GM23248 (cell line): ENCODE measurements around the gene JARID2. TPM values are rescaled to one million over a fixed set of nuclear protein-coding genes. Genes with fewer than 3 reads are reported as not detected.
A peak's percentile ranks its signal among the peaks of the same experiment; 100 is the strongest.

Experiments used
- DNase-seq: peaks from one replicate; pipeline ENCODE4 v3.0.0-alpha.2; 2015
- H2AFZ ChIP-seq: fragments of 200-600 bp; sonication (generic); 2 replicates; pipeline ENCODE4 v1.6.1; 2016; ENCODE audit warnings: antibody characterized with exemption
- H3F3A ChIP-seq: fragments of 200-600 bp; sonication (generic); 2 replicates; pipeline ENCODE4 v1.6.1; 2016; ENCODE audit warnings: mild to moderate bottlenecking, antibody characterized with exemption, mixed run types; ENCODE audit not compliant: insufficient read depth
- H3K27ac ChIP-seq: fragments of 200-600 bp; sonication (generic); 2 replicates; pipeline ENCODE4 v1.5.1; 2016; ENCODE audit warnings: mild to moderate bottlenecking
- H3K27me3 ChIP-seq: fragments of 200-600 bp; sonication (generic); replicated peaks from 2 replicates; pipeline ENCODE4 v1.6.1; 2016; ENCODE audit warnings: mild to moderate bottlenecking; ENCODE audit not compliant: insufficient read depth
- H3K36me3 ChIP-seq: fragments of 200-600 bp; sonication (generic); 2 replicates; pipeline ENCODE4 v1.6.1; 2016; ENCODE audit warnings: low read depth, mild to moderate bottlenecking
- H3K4me1 ChIP-seq: fragments of 200-600 bp; sonication (generic); 2 replicates; pipeline ENCODE4 v1.6.1; 2016; ENCODE audit warnings: mild to moderate bottlenecking; ENCODE audit not compliant: insufficient read depth
- H3K4me2 ChIP-seq: fragments of 200-600 bp; sonication (generic); one replicate; pipeline ENCODE4 v1.6.1; 2016; ENCODE audit warnings: mild to moderate bottlenecking; ENCODE audit not compliant: unreplicated experiment
- H3K4me3 ChIP-seq: fragments of 200-600 bp; sonication (generic); 2 replicates; pipeline ENCODE4 v1.5.1; 2016; ENCODE audit warnings: mild to moderate bottlenecking
- H3K79me2 ChIP-seq: fragments of 200-600 bp; sonication (generic); 2 replicates; pipeline ENCODE4 v1.6.1; 2016; ENCODE audit warnings: mild to moderate bottlenecking; ENCODE audit not compliant: insufficient read depth
- H3K9ac ChIP-seq: fragments of 200-600 bp; sonication (generic); 2 replicates; pipeline ENCODE4 v1.6.1; 2016; ENCODE audit warnings: mild to moderate bottlenecking
- H3K9me2 ChIP-seq: fragments of 200-600 bp; sonication (generic); 2 replicates; pipeline ENCODE4 v1.6.1; 2016; ENCODE audit warnings: mixed run types, mild to moderate bottlenecking, moderate library complexity; ENCODE audit not compliant: insufficient read depth
- H3K9me3 ChIP-seq: fragments of 200-600 bp; sonication (generic); one replicate; pipeline ENCODE4 v1.6.1; 2017; ENCODE audit warnings: low read depth
- H4K20me1 ChIP-seq: fragments of 200-600 bp; sonication (generic); 2 replicates; pipeline ENCODE4 v1.6.0; 2016; ENCODE audit not compliant: insufficient read depth
- EZH2 ChIP-seq: fragments of 200-600 bp; sonication (generic); IDR thresholded peaks from 2 replicates; pipeline ENCODE4 v1.6.1; 2018; ENCODE audit warnings: antibody characterized with exemption, mild to moderate bottlenecking; ENCODE audit not compliant: insufficient read depth, poor library complexity, severe bottlenecking
- EZH2phosphoT487 ChIP-seq: fragments of 200-600 bp; sonication (generic); IDR thresholded peaks from 2 replicates; pipeline ENCODE4 v1.6.1; 2018; ENCODE audit warnings: antibody characterized with exemption, moderate library complexity, mild to moderate bottlenecking, low read depth; ENCODE audit not compliant: insufficient read depth
- WGBS, 2 experiments: methylation state at CpG; one replicate each; pipeline ENCODE4 v1.1.6; 2015 to 2017; ENCODE audit warnings: low lambda C conversion rate in 2 of 2, low coverage in 1 of 2; ENCODE audit errors: missing lambda C conversion rate in 2 of 2; 5-methylcytosine and 5-hydroxymethylcytosine counted together
- in situ Hi-C: fragments of 300-500 bp; cut with MboI; formaldehyde crosslinking; loops from 2 replicates; pipeline ENCODE4 v1.15.0; 2020
- polyA plus RNA-seq: library from polyadenylated mRNA; unstranded; fragments of >200 nt; fragmentation: Nextera tagmentation; extraction: Ambion mirVana; gene quantifications from 2 replicates; pipeline ENCODE4 v1.2.1, GENCODE V29; 2016
- total RNA-seq: library from RNA; depleted of rRNA; stranded (reverse); fragments of >200 nt; shearing (Covaris generic); gene quantifications from 2 replicates; pipeline ENCODE4 v1.2.3, GENCODE V29; 2014

JARID2 gene
- total and polyA plus RNA-seq, 2 experiments from 2014 or later, result 3.9 to 9.3 TPM

DNA sequence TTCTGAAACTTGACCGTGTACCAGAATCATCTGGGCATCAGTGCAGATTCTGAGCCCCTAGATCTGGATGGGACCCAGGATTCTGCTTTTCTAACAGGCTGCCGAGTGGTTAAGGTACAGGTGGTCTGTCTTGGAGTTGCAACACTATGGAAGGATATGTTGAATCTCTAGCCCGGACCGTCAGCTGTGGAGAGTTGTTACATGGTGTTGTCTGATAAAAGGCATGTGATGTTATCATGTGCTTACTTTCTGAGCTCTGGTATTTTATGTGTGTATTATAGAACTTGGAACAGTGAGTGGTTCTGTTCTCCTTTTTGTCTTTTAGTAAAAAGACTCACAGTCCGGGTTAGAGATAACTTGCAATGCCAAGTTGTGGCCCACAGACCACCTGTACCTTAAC, 123.0 kb downstream of the JARID2 start:
- Histone ChIP-seq H3K27me3 (no peaks in the 10 kb centered on the region), H3F3A (0 out of 2 replicates have a peak, but pooled peaks cover 9% of the 10 kb centered on the region), H3K9me2 (no peaks in the 10 kb centered on the region), H3K27ac (no peak overlapping the region), H3K9me3 (no peaks in the 10 kb centered on the region), H3K4me1 (peaks cover 18% of the 10 kb centered on the region), H3K9ac (no peak overlapping the region), H3K36me3 (no peaks in the 10 kb centered on the region), H3K4me2 (no peak overlapping the region), H2AFZ (no peak overlapping the region), H3K79me2 (peaks cover 98% of the 10 kb centered on the region), H4K20me1 (0 out of 2 replicates have a peak, but pooled peaks cover 3% of the 10 kb centered on the region), H3K4me3 (no peak overlapping the region)
- 95 to 96% methylated on average over 5 of the region's 5 CpGs for WGBS, 2 experiments
- in situ Hi-C loops, result no loop called here
- no peak for TF ChIP-seq EZH2phosphoT487
- TF ChIP-seq EZH2, result no peak
- DNase-seq, result no peak

DNA sequence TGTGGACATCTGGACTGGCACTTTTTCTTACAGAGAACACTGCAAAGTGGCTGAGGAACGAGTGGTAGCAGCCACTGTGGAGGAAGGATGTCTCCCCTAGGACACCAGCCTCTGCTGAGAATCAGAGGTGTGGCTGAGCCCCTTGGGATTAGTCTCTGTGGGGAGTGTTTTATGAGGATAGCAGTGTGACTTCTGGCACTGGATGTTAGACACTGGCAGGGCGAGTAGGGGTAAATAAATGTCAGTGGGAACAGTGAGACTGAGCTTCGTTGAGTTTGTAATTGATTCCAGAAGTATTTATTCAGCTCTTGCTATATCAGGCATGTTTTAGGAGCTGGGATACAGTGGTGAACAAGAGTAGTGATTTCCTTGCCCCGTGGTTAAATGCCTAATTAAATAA, 124.0 kb downstream of the JARID2 start:
- 16 to 21% methylated on average over 4 of the region's 4 CpGs for WGBS, 2 experiments
- no peaks in the 10 kb centered on the region for H3K27me3 ChIP-seq
- in situ Hi-C loops, result no loop called here
- no peak overlapping the region for H3K9ac ChIP-seq
- 0 out of 2 replicates have a peak, but pooled peaks cover 4% of the 10 kb centered on the region for H3F3A ChIP-seq
- H3K27ac ChIP-seq, result no peak overlapping the region
- H3K79me2 ChIP-seq, result peaks cover 98% of the 10 kb centered on the region
- no peak overlapping the region for H3K4me3 ChIP-seq
- H4K20me1 ChIP-seq, result peaks cover 11% of the 10 kb centered on the region; the same call in 1 of the 2 replicates
- peak; percentile 22 for DNase-seq
- no peak overlapping the region for H2AFZ ChIP-seq
- no peaks in the 10 kb centered on the region for H3K9me3 ChIP-seq
- H3K36me3 ChIP-seq, result no peaks in the 10 kb centered on the region
- H3K9me2 ChIP-seq, result no peaks in the 10 kb centered on the region
- no peak overlapping the region for H3K4me2 ChIP-seq
- TF ChIP-seq EZH2phosphoT487 (no peak), EZH2 (no peak)
- H3K4me1 ChIP-seq, result peaks cover 18% of the 10 kb centered on the region

DNA sequence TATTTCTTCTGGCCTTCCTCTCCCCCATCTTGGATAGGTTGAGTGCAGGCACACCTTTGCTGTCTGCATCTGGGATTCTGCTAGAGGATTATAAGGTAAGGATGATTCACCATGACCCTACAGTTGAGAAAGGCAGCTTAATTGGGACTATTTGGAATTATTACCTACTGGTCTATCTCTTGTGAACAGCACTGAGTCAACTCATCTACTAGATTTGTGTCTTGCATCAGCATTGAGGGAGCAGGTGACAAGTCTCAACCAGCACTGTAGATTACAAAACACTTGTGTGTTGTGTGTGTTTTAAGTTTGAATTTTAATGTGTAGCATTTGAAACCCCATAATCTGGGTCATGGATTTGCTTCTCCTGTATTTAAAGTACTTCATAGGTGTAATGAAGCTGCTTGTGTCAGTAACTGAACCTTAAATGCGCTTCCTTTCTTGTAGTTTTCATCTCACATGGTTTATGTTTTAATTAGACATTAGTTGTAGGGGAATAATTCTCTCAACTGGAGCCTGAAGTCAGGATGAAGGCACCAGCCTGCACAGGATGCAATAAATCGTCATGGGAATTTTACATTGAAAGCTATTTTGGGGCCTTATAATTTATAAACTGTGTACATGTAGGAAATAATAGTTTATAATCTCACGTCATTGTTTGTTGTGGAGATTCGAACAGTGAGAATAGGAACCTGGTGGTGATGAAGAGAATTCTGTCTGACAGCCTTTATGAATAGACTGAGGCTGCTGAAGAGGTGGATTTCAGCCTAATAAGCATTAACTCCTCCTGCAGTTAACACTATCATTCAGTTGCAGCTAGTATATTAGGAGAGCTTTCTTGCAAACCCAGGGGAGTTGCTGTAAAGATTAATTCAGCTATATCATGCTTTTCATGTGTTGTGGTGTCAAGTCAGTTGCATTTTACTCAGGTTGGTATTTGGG, 125.1 kb downstream of the JARID2 start:
- H3K79me2 ChIP-seq, result peaks cover 98% of the 10 kb centered on the region
- DNase-seq, result no peak
- no peak overlapping the region for H3K9ac ChIP-seq
- in situ Hi-C loops, result no loop called here
- TF ChIP-seq EZH2 (no peak), EZH2phosphoT487 (no peak)
- H3K4me1 ChIP-seq, result peaks cover 12% of the 10 kb centered on the region
- 92 to 95% methylated on average over 4 of the region's 4 CpGs for WGBS, 2 experiments
- no peaks in the 10 kb centered on the region for H3K36me3 ChIP-seq
- no peaks in the 10 kb centered on the region for H3K9me3 ChIP-seq
- 0 out of 2 replicates have a peak, but pooled peaks cover 1% of the 10 kb centered on the region for H3F3A ChIP-seq
- no peaks in the 10 kb centered on the region for H3K9me2 ChIP-seq
- no peaks in the 10 kb centered on the region for H3K27me3 ChIP-seq
- no peak overlapping the region for H3K4me3 ChIP-seq
- no peak overlapping the region for H3K27ac ChIP-seq
- no peak overlapping the region for H2AFZ ChIP-seq
- H4K20me1 ChIP-seq, result peaks cover 12% of the 10 kb centered on the region; the same call in 1 of the 2 replicates
- H3K4me2 ChIP-seq, result no peak overlapping the region

DNA sequence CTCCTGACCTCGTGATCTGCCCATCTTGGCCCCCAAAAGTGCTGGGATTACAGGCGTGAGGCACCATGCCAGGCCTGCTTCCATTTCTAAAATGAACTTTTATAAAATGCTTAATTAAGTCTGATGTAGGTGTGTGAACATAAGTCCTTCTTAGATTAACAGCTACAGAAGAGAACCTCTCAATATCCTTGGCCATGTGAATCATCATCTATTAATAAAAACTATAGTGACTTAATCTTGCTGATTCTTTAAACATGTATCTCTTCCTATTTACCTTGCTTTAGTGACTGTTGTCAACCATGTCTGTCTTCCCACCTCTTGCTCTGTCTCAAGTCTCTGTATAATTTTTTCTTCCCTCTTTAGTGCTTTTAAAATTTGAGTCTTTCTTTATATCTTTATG, 127.1 kb downstream of the JARID2 start:
- H3K4me2 ChIP-seq, result no peak overlapping the region
- H3K9me3 ChIP-seq, result no peaks in the 10 kb centered on the region
- no peak overlapping the region for H2AFZ ChIP-seq
- in situ Hi-C loops, result no loop called here
- WGBS, 2 experiments, result 95 to 100% methylated on average over 2 of the region's 2 CpGs
- H3F3A ChIP-seq, result no peaks in the 10 kb centered on the region
- peaks cover 8% of the 10 kb centered on the region for H3K4me1 ChIP-seq
- no peaks in the 10 kb centered on the region for H3K36me3 ChIP-seq
- no peak overlapping the region for H3K27ac ChIP-seq
- H3K9ac ChIP-seq, result no peak overlapping the region
- no peak for DNase-seq
- peaks cover 25% of the 10 kb centered on the region; the same call in 1 of the 2 replicates for H4K20me1 ChIP-seq
- H3K4me3 ChIP-seq, result no peak overlapping the region
- peaks cover 100% of the 10 kb centered on the region for H3K79me2 ChIP-seq
- no peaks in the 10 kb centered on the region for H3K27me3 ChIP-seq
- TF ChIP-seq EZH2 (no peak), EZH2phosphoT487 (no peak)
- no peaks in the 10 kb centered on the region for H3K9me2 ChIP-seq
